Measurements from ENCODE around the gene C1QL2. TPM values are rescaled to one million over a fixed set of nuclear protein-coding genes. Genes with fewer than 3 reads are reported as not detected.

C1QL2 gene
- total RNA-seq, 1 experiment from 2014 or later = 0.81 TPM

DNA sequence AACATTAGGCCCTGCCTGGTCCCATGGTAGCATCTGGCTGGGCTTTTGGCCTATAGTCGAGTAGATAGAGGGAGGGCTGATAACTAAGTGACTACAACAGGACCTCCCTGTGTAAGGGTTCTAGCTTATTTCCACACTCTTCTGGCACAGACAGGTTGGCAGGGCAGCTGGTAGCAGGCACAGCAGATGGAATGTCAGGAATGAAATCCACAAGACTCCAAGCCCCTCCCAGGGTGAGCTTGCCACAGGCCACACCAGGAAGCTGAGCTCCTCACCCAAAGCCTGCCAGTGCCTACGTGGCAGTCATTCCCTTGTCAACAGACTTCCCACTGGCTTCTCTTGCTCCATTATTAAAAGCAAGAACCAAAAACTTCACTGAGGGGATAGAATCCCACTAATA is 20.7 kb upstream of the C1QL2 start:
- Histone ChIP-seq H3T11ph (ENCODE audit: low read length) (no peak overlapping the region), H3K79me1 (ENCODE audit: insufficient read depth, low read depth, low read length, poor library complexity, severe bottlenecking) (no peaks in the 10 kb centered on the region), H3K56ac (ENCODE audit: insufficient read length, low read depth, low read length) (no peak overlapping the region), H4K8ac (replicated peaks; ENCODE audit: insufficient read length, low read depth, low read length) (no peak overlapping the region), H4K20me1 (ENCODE audit: control insufficient read depth, insufficient read depth, insufficient read length) (no peaks in the 10 kb centered on the region), H3K23ac (ENCODE audit: insufficient read length, low read depth, low read length) (no peak overlapping the region), H2BK5ac (ENCODE audit: insufficient read length, low read length) (no peak overlapping the region), H3K79me2 (ENCODE audit: insufficient read depth, low read length) (no peaks in the 10 kb centered on the region), H3K4me2 (ENCODE audit: insufficient read depth, insufficient read length, low read length) (no peak overlapping the region), H3K4me1 (ENCODE audit: insufficient read depth, low read length) (no peaks in the 10 kb centered on the region), H3K23me2 (ENCODE audit: insufficient read length, low read depth, low read length, poor library complexity, severe bottlenecking) (no peaks in the 10 kb centered on the region), H3K4ac (ENCODE audit: low read depth, low read length) (no peak overlapping the region), H3K18ac (ENCODE audit: insufficient read length, low read depth, low read length) (no peak overlapping the region), H4K5ac (ENCODE audit: insufficient read length, low read depth, low read length) (no peak overlapping the region), H4K91ac (ENCODE audit: insufficient read length, low read depth, low read length) (no peak overlapping the region), H2BK120ac (ENCODE audit: low read depth, low read length, poor library complexity, severe bottlenecking) (no peak overlapping the region), H2BK15ac (ENCODE audit: low read depth, low read length) (no peak overlapping the region), H3K27me3 (ENCODE audit: insufficient read depth, low read length) (no peaks in the 10 kb centered on the region), H3K27ac (ENCODE audit: insufficient read length, low read depth, low read length) (no peak overlapping the region), H2AK5ac (ENCODE audit: insufficient read length, low read length) (no peak overlapping the region), H2BK12ac (ENCODE audit: insufficient read length, low read depth, low read length) (no peak overlapping the region), H2AFZ (ENCODE audit: low read length) (no peak overlapping the region), H3K14ac (ENCODE audit: insufficient read depth, low read length) (no peak overlapping the region), H3K9me3 (ENCODE audit: control insufficient read depth, low read depth, low read length) (no peaks in the 10 kb centered on the region), H3K9ac (ENCODE audit: extremely low read depth, insufficient read length, low read length) (no peak overlapping the region), H2BK20ac (ENCODE audit: low read depth, low read length, poor library complexity, severe bottlenecking) (no peak overlapping the region)
- Mint-ChIP-seq H3K36me3 (ENCODE audit: insufficient read depth in 1 of 3, low read depth in 3 of 3) (peaks cover 0 to 7% (median 7%) of the 10 kb centered on the region in 3 experiments; a peak in 3 of 7 replicates), H3K4me3 (no peak overlapping the region), H3K27me3 (ENCODE audit: low read depth) (peaks cover 2% of the 10 kb centered on the region), H3K27ac (no peak overlapping the region), H3K9me3 (peaks cover 5 to 6% of the 10 kb centered on the region in 2 experiments; a peak in 4 of 5 replicates), H3K4me1 (peaks cover 14% of the 10 kb centered on the region in 2 experiments)
- WGBS (ENCODE audit: extremely low coverage, insufficient read length, low lambda C conversion rate) = no CpG with 5 or more reads among the region's 2 CpGs
- no peak for DNase-seq
- TF ChIP-seq, protein P1, sequence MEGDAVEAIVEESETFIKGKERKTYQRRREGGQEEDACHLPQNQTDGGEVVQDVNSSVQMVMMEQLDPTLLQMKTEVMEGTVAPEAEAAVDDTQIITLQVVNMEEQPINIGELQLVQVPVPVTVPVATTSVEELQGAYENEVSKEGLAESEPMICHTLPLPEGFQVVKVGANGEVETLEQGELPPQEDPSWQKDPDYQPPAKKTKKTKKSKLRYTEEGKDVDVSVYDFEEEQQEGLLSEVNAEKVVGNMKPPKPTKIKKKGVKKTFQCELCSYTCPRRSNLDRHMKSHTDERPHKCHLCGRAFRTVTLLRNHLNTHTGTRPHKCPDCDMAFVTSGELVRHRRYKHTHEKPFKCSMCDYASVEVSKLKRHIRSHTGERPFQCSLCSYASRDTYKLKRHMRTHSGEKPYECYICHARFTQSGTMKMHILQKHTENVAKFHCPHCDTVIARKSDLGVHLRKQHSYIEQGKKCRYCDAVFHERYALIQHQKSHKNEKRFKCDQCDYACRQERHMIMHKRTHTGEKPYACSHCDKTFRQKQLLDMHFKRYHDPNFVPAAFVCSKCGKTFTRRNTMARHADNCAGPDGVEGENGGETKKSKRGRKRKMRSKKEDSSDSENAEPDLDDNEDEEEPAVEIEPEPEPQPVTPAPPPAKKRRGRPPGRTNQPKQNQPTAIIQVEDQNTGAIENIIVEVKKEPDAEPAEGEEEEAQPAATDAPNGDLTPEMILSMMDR (conservative IDR thresholded peaks at IDR 0.05) = no peak
